Right lobe of liver (tissue), 4 donors: ENCODE data around the gene LYPD6B.

Experiments
- POLR2A ChIP-seq: fragments of 450-650 bp; IDR thresholded peaks from one replicate; pipeline ENCODE4 v1.6.1; 2017; ENCODE audit warnings: antibody characterized with exemption, mild to moderate bottlenecking
- TF ChIP-seq, protein P1 (sequence below), 4 donors: fragments of 200-600 bp in 3 of 4; fragments of 450-650 bp in 1 of 4; IDR thresholded peaks; one replicate each; pipeline versions ENCODE4 v1.5.1 to v1.8.0; 2016 to 2022; ENCODE audit warnings: antibody characterized with exemption in 4 of 4, mild to moderate bottlenecking in 2 of 4
- donor health status: DM: no; HTN: no; CAD: no.
- donor health status: DM: no; HTN: no; CAD: no.
- donor health status: DM: no; HTN: yes; CAD: no.

GRCh38 chr2:148990968-148991367 is 47.5 kb upstream of the LYPD6B start:
- TF ChIP-seq, protein P1, sequence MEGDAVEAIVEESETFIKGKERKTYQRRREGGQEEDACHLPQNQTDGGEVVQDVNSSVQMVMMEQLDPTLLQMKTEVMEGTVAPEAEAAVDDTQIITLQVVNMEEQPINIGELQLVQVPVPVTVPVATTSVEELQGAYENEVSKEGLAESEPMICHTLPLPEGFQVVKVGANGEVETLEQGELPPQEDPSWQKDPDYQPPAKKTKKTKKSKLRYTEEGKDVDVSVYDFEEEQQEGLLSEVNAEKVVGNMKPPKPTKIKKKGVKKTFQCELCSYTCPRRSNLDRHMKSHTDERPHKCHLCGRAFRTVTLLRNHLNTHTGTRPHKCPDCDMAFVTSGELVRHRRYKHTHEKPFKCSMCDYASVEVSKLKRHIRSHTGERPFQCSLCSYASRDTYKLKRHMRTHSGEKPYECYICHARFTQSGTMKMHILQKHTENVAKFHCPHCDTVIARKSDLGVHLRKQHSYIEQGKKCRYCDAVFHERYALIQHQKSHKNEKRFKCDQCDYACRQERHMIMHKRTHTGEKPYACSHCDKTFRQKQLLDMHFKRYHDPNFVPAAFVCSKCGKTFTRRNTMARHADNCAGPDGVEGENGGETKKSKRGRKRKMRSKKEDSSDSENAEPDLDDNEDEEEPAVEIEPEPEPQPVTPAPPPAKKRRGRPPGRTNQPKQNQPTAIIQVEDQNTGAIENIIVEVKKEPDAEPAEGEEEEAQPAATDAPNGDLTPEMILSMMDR (IDR thresholded peaks at IDR 0.05) = no peak
- no peak for TF ChIP-seq POLR2A
